Body of pancreas (tissue), 4 donors: Measurements from ENCODE around the gene IGFL4.

Source experiments
- POLR2A ChIP-seq, 3 donors: fragments of 450-650 bp; IDR thresholded peaks; one replicate each; pipeline ENCODE4 v1.6.1; 2016; ENCODE audit warnings: antibody characterized with exemption in 3 of 3, mild to moderate bottlenecking in 2 of 3
- TF ChIP-seq, protein P1 (sequence below), 7 experiments: fragments of 450-650 bp in 4 of 7; fragments of 200-600 bp in 3 of 7; sonication (generic) in 3 of 7; IDR thresholded peaks; one replicate each; pipeline ENCODE4 v1.5.1; 2016 to 2019; ENCODE audit warnings: antibody characterized with exemption in 7 of 7

DNA sequence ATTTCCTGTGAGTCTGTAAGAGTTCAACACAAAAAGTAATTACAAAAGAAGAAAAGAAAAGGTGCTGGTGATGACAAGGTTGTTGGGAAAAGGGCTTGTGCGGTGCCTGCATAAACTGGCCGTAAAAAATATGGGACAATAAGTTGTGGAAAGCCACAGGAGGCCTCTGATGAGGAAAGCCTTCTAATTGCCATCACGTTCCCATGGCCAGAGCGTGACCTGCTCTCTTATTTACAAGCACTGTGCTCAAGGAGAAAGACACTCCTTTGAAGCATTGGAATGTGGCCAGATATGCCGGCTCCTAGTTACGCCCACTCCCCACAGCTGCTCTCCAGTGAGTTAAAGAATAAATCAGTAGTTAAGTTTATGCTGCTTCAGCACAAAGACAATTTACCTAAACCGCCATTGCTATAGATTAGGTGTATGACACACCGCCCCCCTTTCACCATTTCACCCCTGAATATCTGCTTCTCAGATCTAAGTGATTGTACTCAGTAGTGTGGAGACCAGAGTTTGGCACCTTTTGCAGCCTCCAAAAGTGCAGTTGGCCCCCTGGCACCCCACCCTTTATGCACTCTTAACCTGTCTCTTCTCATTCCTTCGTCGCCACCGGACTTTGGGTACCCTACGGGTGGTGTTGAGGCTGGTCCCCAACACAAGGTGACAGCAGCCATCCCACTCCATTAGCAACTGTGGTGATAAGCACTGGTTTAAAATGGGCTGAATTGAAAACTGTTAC is 9.8 kb downstream of the IGFL4 start:
- TF ChIP-seq, protein P1, sequence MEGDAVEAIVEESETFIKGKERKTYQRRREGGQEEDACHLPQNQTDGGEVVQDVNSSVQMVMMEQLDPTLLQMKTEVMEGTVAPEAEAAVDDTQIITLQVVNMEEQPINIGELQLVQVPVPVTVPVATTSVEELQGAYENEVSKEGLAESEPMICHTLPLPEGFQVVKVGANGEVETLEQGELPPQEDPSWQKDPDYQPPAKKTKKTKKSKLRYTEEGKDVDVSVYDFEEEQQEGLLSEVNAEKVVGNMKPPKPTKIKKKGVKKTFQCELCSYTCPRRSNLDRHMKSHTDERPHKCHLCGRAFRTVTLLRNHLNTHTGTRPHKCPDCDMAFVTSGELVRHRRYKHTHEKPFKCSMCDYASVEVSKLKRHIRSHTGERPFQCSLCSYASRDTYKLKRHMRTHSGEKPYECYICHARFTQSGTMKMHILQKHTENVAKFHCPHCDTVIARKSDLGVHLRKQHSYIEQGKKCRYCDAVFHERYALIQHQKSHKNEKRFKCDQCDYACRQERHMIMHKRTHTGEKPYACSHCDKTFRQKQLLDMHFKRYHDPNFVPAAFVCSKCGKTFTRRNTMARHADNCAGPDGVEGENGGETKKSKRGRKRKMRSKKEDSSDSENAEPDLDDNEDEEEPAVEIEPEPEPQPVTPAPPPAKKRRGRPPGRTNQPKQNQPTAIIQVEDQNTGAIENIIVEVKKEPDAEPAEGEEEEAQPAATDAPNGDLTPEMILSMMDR (IDR thresholded peaks at IDR 0.05) = no peak
- no peak for TF ChIP-seq POLR2A (IDR thresholded peaks at IDR 0.05)
